ENCODE measurements around the gene RPP40. TPM values are rescaled to one million over a fixed set of nuclear protein-coding genes. Genes with fewer than 3 reads are reported as not detected.

The RPP40 gene
- total RNA-seq, 1 experiment from 2014 or later: 30.7 TPM

DNA sequence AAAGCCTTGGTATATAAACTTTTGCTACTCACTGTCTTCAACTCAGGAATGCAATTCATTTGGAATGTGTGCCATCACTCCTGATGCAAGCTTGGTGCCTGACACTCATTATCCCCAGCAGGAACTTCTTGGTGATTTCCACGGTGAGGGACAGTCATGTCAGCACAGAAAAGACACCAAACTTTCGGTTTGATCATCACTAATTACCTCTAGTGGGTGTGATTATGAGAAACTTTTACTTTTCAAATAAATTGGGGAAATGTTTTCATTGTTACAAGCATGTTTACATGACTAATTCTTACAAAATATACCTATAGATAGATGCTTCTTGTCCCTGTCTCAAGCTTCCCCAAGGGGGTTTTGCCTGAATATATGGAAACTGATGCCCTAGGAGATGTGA lies 40.9 kb downstream of the RPP40 start:
- no peaks in the 10 kb centered on the region for H3K4me1 ChIP-seq (ENCODE audit: insufficient read depth, low read length, poor library complexity, severe bottlenecking)
- no peaks in the 10 kb centered on the region for H3K27me3 ChIP-seq (replicated peaks; ENCODE audit: insufficient read depth, low read depth, low read length, poor library complexity)
- H3K27ac ChIP-seq (ENCODE audit: low read depth, low read length, poor library complexity, severe bottlenecking): no peak overlapping the region
- TF ChIP-seq EZH2 (IDR thresholded peaks at IDR 0.05; ENCODE audit: borderline replicate concordance, low read depth, low read length, poor library complexity, severe bottlenecking): no peak
- TF ChIP-seq, protein P1, sequence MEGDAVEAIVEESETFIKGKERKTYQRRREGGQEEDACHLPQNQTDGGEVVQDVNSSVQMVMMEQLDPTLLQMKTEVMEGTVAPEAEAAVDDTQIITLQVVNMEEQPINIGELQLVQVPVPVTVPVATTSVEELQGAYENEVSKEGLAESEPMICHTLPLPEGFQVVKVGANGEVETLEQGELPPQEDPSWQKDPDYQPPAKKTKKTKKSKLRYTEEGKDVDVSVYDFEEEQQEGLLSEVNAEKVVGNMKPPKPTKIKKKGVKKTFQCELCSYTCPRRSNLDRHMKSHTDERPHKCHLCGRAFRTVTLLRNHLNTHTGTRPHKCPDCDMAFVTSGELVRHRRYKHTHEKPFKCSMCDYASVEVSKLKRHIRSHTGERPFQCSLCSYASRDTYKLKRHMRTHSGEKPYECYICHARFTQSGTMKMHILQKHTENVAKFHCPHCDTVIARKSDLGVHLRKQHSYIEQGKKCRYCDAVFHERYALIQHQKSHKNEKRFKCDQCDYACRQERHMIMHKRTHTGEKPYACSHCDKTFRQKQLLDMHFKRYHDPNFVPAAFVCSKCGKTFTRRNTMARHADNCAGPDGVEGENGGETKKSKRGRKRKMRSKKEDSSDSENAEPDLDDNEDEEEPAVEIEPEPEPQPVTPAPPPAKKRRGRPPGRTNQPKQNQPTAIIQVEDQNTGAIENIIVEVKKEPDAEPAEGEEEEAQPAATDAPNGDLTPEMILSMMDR (conservative IDR thresholded peaks at IDR 0.05; ENCODE audit: low read depth, low read length): no peak
- H3K9me3 ChIP-seq (ENCODE audit: low read depth, low read length, poor library complexity, severe bottlenecking): no peaks in the 10 kb centered on the region
- intact Hi-C loops (cut with micrococcal nuclease; ENCODE audit: unreplicated experiment): no loop called here
- CTCF ChIA-PET: no interaction called here
- H3K36me3 ChIP-seq (ENCODE audit: insufficient read depth, low read length, poor library complexity, severe bottlenecking): no peaks in the 10 kb centered on the region
- POLR2A ChIA-PET (ENCODE audit: low non-redundant PET): no interaction called here
- H3K4me3 ChIP-seq (ENCODE audit: low read depth, low read length, poor library complexity, severe bottlenecking): no peak overlapping the region
- no TSS peak for BruUV-seq (replicated peaks)
- peak; percentile 25 for DNase-seq (ENCODE audit: low spot score)

DNA sequence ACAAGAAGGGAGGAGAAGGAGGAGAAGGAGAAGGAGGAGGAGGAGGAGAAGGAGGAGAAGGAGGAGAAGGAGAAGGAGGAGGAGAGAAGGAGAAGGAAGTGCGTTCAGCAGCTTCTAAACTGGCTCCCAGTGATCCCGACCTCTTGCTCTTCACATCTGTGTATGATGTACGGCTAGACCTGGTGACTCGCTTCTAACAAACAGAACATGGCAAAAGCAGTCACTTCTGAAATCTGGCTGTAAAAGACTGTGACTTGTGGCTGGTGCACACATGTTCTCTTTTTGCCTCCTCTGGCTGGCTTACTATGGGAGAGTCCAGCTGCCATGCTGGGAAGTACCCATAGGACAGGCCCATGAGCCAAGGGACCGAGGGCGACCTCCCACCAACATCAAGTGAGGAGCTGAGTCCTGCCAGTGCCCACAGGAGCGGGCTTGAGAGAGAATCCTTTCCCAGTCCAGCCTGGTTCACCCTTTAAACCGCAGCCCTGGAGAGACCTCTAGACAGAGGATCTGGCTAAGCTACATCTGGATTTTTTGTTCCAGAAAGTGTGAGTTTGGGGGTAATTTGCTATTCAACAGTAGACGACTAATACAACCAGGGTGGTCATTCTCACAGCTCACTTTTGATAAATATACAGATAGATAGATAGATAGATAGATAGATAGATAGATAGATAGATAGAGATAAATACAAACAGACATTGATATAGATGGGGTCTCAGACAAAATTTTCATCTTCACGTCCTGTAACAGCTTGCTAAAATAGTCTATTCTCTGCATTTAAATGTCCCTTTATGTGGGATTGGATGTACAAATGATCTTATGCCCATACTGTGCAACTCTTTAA lies 42.3 kb downstream of the RPP40 start:
- no peaks in the 10 kb centered on the region for H3K9me3 ChIP-seq (ENCODE audit: low read depth, low read length, poor library complexity, severe bottlenecking)
- no peak for DNase-seq (ENCODE audit: low spot score)
- CTCF ChIA-PET: interaction anchor here (0.5 kb wide), 2 partner anchors 24 to 1046 kb away, joined by 3 read pairs; no protein-coding TSS in a partner anchor
- no peak overlapping the region for H3K27ac ChIP-seq (ENCODE audit: low read depth, low read length, poor library complexity, severe bottlenecking)
- intact Hi-C loops (cut with micrococcal nuclease; ENCODE audit: unreplicated experiment): no loop called here
- H3K36me3 ChIP-seq (ENCODE audit: insufficient read depth, low read length, poor library complexity, severe bottlenecking): no peaks in the 10 kb centered on the region
- no TSS peak for BruUV-seq (replicated peaks)
- POLR2A ChIA-PET (ENCODE audit: low non-redundant PET): no interaction called here
- H3K4me1 ChIP-seq (ENCODE audit: insufficient read depth, low read length, poor library complexity, severe bottlenecking): no peaks in the 10 kb centered on the region
- H3K27me3 ChIP-seq (replicated peaks; ENCODE audit: insufficient read depth, low read depth, low read length, poor library complexity): no peaks in the 10 kb centered on the region
- no peak for TF ChIP-seq EZH2 (IDR thresholded peaks at IDR 0.05; ENCODE audit: borderline replicate concordance, low read depth, low read length, poor library complexity, severe bottlenecking)
- TF ChIP-seq, protein P1 (conservative IDR thresholded peaks at IDR 0.05; ENCODE audit: low read depth, low read length): no peak
- H3K4me3 ChIP-seq (ENCODE audit: low read depth, low read length, poor library complexity, severe bottlenecking): no peak overlapping the region

DNA sequence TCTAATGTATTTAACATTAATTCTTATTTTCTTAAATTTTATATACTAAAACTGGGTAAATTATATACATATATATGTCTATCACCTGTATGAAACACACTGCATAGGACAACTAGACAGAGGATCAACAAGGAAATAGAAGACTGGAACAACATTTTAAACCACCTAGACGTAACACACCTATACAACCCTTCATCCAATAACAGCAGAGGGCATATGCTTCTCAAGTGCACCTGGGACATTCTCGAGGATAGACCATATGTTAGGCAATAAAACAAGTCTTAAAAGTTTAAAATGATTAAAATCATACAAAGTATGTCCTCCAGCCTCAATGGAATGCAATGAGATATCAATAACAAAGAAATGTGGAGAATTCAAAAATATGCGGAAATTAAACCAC lies 45.2 kb downstream of the RPP40 start:
- no TSS peak for BruUV-seq (replicated peaks)
- Histone ChIP-seq H3K9me3 (ENCODE audit: low read depth, low read length, poor library complexity, severe bottlenecking) (no peaks in the 10 kb centered on the region), H3K36me3 (ENCODE audit: insufficient read depth, low read length, poor library complexity, severe bottlenecking) (no peaks in the 10 kb centered on the region), H3K27me3 (replicated peaks; ENCODE audit: insufficient read depth, low read depth, low read length, poor library complexity) (no peaks in the 10 kb centered on the region), H3K4me1 (ENCODE audit: insufficient read depth, low read length, poor library complexity, severe bottlenecking) (no peaks in the 10 kb centered on the region), H3K4me3 (ENCODE audit: low read depth, low read length, poor library complexity, severe bottlenecking) (no peak overlapping the region), H3K27ac (ENCODE audit: low read depth, low read length, poor library complexity, severe bottlenecking) (no peak overlapping the region)
- ChIA-PET POLR2A (ENCODE audit: low non-redundant PET) (no interaction called here), CTCF (no interaction called here)
- intact Hi-C loops (cut with micrococcal nuclease; ENCODE audit: unreplicated experiment): no loop called here
- no peak for TF ChIP-seq EZH2 (IDR thresholded peaks at IDR 0.05; ENCODE audit: borderline replicate concordance, low read depth, low read length, poor library complexity, severe bottlenecking)
- TF ChIP-seq, protein P1 (conservative IDR thresholded peaks at IDR 0.05; ENCODE audit: low read depth, low read length): no peak
- DNase-seq (ENCODE audit: low spot score): no peak

Measured in A673 (cell line).